ENCODE data around the gene PDE4D.
A peak's percentile ranks its signal among the peaks of the same experiment; 100 is the strongest.

Gene PDE4D

DNA sequence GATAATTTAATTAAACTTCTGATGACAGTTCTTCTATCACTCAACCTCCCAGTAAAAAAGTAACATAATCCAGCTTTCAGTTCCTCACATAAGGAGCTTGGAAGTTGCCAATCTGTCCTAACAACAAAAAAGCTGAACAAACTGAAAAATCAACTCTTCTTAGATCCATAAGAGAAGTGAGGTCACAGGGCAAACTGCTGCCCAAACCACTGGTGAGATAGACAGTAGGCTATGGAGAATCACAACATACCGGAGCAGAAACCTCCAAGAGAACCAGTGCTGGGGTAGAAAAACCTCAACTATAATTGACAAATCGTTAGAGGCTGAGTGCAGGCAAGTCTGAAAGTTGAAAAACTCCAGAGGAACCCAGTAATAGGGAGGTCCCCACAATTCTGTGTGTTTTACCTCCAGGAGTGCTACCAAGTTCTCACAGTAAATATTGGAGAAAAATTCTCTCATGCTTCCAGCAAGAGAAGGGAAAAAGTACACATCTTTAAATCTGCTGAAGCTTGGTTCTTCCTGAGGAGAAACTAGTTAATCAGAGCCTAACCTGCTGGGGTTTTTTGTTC lies 300.0 kb downstream of the PDE4D start:
- H3K27ac ChIP-seq, result no peak overlapping the region
- TF ChIP-seq Cebpa-rat (IDR thresholded peaks at IDR 0.05), result no peak
- no peaks in the 10 kb centered on the region for H3K36me3 ChIP-seq
- no peak overlapping the region for H3K4me2 ChIP-seq
- H3K9ac ChIP-seq, result no peak overlapping the region
- peaks cover 4% of the 10 kb centered on the region; the same call in 1 of the 2 replicates for H3K4me1 ChIP-seq
- no peaks in the 10 kb centered on the region for H4K20me1 ChIP-seq
- H3K9me3 ChIP-seq, result no peaks in the 10 kb centered on the region
- no peak overlapping the region for H3K4me3 ChIP-seq
- no peaks in the 10 kb centered on the region for H3K27me3 ChIP-seq

DNA sequence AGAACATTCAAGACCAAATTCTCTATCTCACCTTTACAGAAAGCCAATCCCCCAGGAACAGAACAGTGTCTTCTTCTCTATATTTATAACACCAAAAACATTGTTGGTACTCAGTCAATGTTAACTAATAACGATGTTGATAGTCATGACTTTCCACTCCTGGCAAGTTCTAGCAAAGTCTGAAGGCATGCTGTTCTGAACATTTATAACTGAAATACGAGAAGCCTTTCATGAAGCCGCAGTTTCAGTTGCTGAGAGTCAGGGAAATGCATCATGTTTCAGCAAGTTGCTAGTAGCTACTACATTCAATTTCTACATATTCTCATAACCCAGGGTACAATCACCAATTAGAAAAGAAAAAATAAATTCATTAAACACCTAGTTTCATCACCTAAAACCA lies 301.4 kb downstream of the PDE4D start:
- no peak overlapping the region for H3K4me2 ChIP-seq
- H4K20me1 ChIP-seq, result no peaks in the 10 kb centered on the region
- no peaks in the 10 kb centered on the region for H3K4me1 ChIP-seq
- H3K27ac ChIP-seq, result no peak overlapping the region
- no peak overlapping the region for H3K4me3 ChIP-seq
- H3K36me3 ChIP-seq, result no peaks in the 10 kb centered on the region
- H3K9ac ChIP-seq, result no peak overlapping the region
- H3K9me3 ChIP-seq, result no peaks in the 10 kb centered on the region
- TF ChIP-seq Cebpa-rat (IDR thresholded peaks at IDR 0.05), result no peak
- no peaks in the 10 kb centered on the region for H3K27me3 ChIP-seq

DNA sequence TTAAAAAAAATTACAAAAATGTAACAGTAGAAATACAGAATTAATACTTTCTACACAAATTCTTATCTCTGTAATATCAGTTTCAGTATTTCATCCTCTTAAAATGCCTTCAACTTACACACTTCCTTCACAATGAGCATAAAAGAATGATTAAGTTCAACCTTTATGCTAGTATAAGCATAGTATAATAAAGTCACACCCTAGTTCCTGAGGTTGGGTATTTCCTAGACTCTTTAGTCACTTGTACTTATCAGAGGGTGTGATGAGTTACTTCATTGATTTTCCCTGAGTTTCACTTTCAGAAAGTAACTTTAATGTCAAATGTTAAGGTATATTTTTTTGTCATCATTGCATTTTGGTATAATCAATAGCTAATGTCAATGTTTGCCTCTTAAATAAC lies 302.4 kb downstream of the PDE4D start:
- no peaks in the 10 kb centered on the region for H3K36me3 ChIP-seq
- no peaks in the 10 kb centered on the region for H3K9me3 ChIP-seq
- H3K4me3 ChIP-seq, result no peak overlapping the region
- no peaks in the 10 kb centered on the region for H3K27me3 ChIP-seq
- no peaks in the 10 kb centered on the region for H4K20me1 ChIP-seq
- TF ChIP-seq Cebpa-rat (IDR thresholded peaks at IDR 0.05), result no peak
- no peak overlapping the region for H3K9ac ChIP-seq
- H3K4me1 ChIP-seq, result no peaks in the 10 kb centered on the region
- H3K4me2 ChIP-seq, result no peak overlapping the region
- H3K27ac ChIP-seq, result no peak overlapping the region

DNA sequence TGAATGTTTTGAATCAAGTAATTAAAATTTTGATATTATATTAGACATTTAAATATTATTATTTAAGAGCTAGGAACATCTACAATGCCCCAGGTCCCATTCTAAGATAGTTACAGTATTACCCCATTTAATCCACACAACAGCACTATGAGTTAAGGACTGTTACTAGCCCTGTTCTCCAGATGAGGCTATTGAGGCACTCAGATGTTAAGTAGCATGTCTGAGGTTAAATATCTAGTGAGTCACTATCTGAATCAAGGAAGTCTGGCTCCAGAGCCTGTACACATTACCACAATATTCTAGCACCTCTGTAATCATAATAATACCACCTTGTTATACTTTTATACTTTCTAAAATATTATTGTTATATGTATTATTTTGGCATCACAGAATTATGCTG lies 304.6 kb downstream of the PDE4D start:
- H3K4me1 ChIP-seq, result no peaks in the 10 kb centered on the region
- no peak for TF ChIP-seq Cebpa-rat (IDR thresholded peaks at IDR 0.05)
- no peak overlapping the region for H3K4me3 ChIP-seq
- H3K9me3 ChIP-seq, result no peaks in the 10 kb centered on the region
- H4K20me1 ChIP-seq, result no peaks in the 10 kb centered on the region
- H3K4me2 ChIP-seq, result no peak overlapping the region
- no peak overlapping the region for H3K9ac ChIP-seq
- no peaks in the 10 kb centered on the region for H3K27me3 ChIP-seq
- no peak overlapping the region for H3K27ac ChIP-seq
- H3K36me3 ChIP-seq, result no peaks in the 10 kb centered on the region

DNA sequence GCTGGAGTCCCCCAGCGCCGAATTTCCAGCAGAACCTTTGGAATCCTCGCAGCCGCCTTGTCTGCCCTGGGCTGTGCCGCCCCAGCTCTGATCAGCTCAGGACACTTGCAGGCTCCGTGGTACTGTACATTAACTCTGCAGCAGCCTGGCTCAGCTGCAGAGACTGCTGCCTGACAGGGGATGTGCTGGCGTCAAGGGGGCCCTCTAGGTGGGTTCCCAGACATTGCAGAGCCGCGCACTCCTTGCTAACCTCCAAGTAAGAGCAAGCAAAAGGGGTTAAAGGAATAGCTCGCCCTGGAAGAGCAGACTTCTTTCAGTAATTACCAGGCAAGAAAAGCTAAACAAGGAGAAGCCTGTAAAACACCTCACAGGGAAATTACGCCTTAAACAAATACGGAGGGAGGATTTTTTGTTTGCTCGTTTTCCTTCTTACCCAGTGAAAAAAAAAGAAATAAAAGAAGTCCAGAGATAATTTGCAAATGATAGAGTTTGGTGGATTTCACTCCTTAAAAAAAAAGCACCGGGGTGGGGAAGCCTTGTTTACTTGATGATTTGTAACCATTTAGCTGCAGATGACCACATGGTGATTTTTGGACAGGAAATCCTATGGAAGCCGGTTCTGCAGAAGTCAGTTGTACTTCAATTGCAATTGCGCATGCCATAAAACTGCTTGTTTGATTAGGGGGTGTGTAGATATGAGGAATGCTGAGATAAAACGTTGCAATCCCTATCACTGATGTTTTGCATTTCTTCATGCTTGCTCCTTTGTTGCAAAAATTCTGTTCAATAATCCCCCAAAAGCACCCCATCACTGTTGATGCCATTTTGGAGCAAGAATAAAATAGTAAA lies 305.8 kb downstream of the PDE4D start:
- Histone ChIP-seq H3K27ac (no peak overlapping the region), H3K27me3 (no peaks in the 10 kb centered on the region), H4K20me1 (no peaks in the 10 kb centered on the region), H3K4me1 (no peaks in the 10 kb centered on the region), H3K9me3 (no peaks in the 10 kb centered on the region), H3K36me3 (no peaks in the 10 kb centered on the region), H3K4me2 (no peak overlapping the region), H3K9ac (no peak overlapping the region), H3K4me3 (no peak overlapping the region)
- TF ChIP-seq Cebpa-rat (IDR thresholded peaks at IDR 0.05), result no peak

DNA sequence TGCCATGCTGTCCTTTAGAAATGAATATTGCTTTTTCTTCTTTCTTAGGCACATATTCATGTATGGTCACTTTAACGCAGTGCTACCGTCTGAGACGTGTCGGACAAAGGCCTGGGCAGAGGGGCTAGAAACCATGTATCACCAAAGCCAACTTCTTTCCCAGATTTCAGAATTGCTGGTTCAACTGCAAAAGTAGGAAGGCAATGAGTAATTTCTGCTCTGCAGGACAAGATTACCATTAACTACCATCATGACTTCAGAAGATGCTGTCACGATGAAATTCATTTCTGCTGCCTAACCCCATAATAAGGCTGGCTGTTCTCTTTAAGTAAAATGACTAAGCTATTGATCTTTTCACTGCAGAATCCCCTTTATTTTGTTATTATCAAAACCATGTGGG lies 306.7 kb downstream of the PDE4D start:
- Histone ChIP-seq H3K9me3 (no peaks in the 10 kb centered on the region), H4K20me1 (no peaks in the 10 kb centered on the region), H3K36me3 (no peaks in the 10 kb centered on the region), H3K4me3 (no peak overlapping the region), H3K4me2 (no peak overlapping the region), H3K9ac (no peak overlapping the region), H3K4me1 (no peaks in the 10 kb centered on the region), H3K27ac (no peak overlapping the region), H3K27me3 (no peaks in the 10 kb centered on the region)
- no peak for TF ChIP-seq Cebpa-rat (IDR thresholded peaks at IDR 0.05)

DNA sequence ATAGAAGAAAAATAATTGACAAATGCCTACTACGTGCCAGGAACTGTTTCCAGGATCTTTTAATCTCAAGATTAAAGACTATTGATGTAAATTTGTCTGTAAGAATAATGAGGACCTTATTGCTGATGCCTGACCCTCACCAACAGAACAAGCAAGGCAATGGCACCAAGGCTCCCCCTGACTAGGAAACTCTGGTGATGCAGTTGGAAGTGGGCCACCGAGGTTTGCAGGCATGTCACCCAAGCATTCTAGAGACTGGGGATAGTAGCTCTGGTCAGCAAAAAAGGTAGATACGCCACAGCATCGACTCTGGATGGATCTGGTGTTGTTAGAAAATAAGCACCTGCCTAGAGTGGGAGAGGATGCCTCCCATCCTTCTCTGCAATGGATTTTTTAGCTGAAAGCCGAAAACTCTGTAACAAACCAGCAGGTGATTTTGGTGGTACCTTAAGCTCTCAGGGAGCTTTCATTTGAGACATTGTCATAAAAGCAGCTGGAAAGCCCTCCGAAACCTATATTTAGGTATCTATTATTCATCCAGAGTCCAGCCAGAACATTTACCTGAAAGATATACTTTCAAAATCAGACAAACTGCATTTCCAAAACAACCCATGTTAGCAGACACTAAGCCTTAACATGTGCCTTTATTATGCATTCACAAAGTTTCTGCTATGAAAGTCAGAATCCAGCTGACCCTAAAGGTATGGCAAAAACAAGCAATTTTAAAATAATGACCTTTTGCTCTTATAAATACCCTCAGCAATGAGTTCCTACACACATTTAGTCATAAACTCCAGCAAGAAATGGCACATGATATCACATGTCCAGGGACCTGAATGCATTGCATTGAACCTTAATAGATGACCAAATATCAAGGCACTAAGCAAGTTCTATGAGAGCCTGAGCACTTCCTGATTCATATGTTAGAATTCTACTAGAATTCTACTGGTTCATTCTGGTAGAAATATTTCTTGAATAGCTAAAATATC lies 308.4 kb downstream of the PDE4D start:
- Histone ChIP-seq H3K27me3 (no peaks in the 10 kb centered on the region), H3K27ac (no peak overlapping the region), H3K4me3 (no peak overlapping the region), H4K20me1 (no peaks in the 10 kb centered on the region), H3K36me3 (no peaks in the 10 kb centered on the region), H3K4me2 (no peak overlapping the region), H3K4me1 (no peaks in the 10 kb centered on the region), H3K9me3 (no peaks in the 10 kb centered on the region), H3K9ac (no peak overlapping the region)
- no peak for TF ChIP-seq Cebpa-rat (IDR thresholded peaks at IDR 0.05)

DNA sequence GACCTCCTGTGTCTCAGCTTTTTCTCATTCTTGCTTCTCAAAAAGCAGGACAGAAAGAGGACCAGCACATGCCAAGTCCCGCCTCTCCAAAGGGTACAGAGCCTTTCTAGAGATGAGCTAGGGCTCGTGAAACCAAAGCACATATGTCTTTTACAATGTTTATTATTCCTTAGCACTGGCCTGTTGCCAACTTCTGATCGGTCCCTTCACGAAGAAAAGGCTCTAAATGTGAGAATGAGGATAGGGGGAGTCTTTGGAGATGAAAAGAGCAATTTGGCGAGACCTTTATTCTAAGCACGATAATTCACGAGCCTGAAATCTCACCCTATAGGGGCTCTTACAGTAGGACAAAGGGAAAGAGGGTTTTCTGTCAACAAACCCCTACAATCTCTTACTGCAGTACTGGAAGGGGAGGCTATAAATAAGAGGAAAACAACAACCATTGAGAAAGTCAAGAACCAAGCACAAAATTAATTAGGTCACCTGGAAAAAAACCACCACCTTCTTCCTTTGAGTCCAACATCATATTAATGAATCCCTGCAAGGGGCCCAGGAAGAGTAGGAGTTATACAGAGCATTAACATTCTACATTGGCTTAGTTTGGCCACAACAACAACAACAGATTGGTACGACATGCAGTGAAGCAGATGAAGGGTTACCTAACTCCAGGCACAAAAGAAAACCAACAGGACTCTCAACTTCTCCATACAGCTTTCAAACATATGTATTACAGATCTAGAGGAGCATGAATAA lies 309.5 kb downstream of the PDE4D start:
- no peaks in the 10 kb centered on the region for H3K9me3 ChIP-seq
- no peak overlapping the region for H3K4me3 ChIP-seq
- no peak overlapping the region for H3K9ac ChIP-seq
- H3K27me3 ChIP-seq, result no peaks in the 10 kb centered on the region
- H3K4me1 ChIP-seq, result no peaks in the 10 kb centered on the region
- no peak overlapping the region for H3K27ac ChIP-seq
- no peaks in the 10 kb centered on the region for H3K36me3 ChIP-seq
- no peaks in the 10 kb centered on the region for H4K20me1 ChIP-seq
- no peak for TF ChIP-seq Cebpa-rat (IDR thresholded peaks at IDR 0.05)
- no peak overlapping the region for H3K4me2 ChIP-seq

DNA sequence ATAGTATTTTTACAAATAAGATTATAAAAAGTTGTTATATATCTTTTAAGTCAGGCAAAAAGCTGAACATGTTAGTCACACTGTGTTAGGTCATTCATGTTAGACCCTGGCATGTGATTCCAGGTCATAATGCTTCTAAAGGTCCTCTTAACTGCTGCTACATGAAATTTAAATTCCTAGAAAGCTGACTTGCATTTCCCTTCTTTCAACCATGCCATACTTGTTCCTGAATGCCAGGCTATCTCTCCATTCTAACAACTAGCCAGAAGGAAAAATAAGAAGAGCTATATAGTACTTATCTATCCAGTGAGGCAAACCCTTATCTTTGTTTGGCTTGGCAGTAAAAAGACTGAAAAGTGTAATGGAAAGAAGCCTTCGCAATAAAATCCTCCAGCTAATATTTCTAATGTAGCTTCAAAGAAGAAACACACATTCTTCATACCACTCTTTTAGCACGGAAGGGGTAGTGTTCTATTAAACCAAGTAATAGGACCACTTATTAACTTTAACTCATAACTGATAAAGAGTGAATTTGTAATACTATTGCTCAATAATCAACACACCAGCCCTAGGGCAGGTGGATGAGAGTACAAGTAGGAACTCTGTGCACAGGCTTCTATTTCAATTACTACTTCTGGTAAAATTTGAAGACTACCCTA lies 310.2 kb downstream of the PDE4D start:
- Histone ChIP-seq H3K4me2 (no peak overlapping the region), H3K4me1 (no peaks in the 10 kb centered on the region), H3K36me3 (no peaks in the 10 kb centered on the region), H3K27ac (no peak overlapping the region), H3K4me3 (no peak overlapping the region), H3K9me3 (no peaks in the 10 kb centered on the region), H4K20me1 (no peaks in the 10 kb centered on the region), H3K27me3 (no peaks in the 10 kb centered on the region), H3K9ac (no peak overlapping the region)
- TF ChIP-seq Cebpa-rat (IDR thresholded peaks at IDR 0.05), result peak; percentile 12; the same call in 1 of the 2 replicates
